Small intestine (tissue), 7 donors: ENCODE measurements around the gene SENP1. TPM values are rescaled to one million over a fixed set of nuclear protein-coding genes. Genes with fewer than 3 reads are reported as not detected.

Experiments used
- DNase-seq, 2 donors: peaks; one replicate each; pipeline versions ENCODE4 v3.0.0 to v3.0.0-alpha.2; 2013
- FAIRE-seq: peaks from 2 replicates; lab custom pipeline; 2012; peaks lifted over from hg19 to GRCh38; lab: Jason Lieb, UNC
- H3K27ac ChIP-seq, 3 donors: one replicate each; pipeline ENCODE4 v1.5.1; 2013; ENCODE audit warnings: low read length in 2 of 3, mild to moderate bottlenecking in 2 of 3, control low read depth in 1 of 3, inconsistent platforms in 1 of 3, low read depth in 1 of 3, moderate library complexity in 1 of 3
- H3K27me3 ChIP-seq, 3 donors: one replicate each; pipeline ENCODE4 v1.6.1; 2013; ENCODE audit warnings: low read length in 3 of 3, inconsistent platforms in 1 of 3; ENCODE audit not compliant: control insufficient read depth in 3 of 3, insufficient read depth in 3 of 3
- H3K36me3 ChIP-seq, 3 donors: one replicate each; pipeline ENCODE4 v1.6.1; 2013; ENCODE audit warnings: low read length in 3 of 3, inconsistent platforms in 1 of 3, low read depth in 1 of 3, mild to moderate bottlenecking in 1 of 3, moderate library complexity in 1 of 3; ENCODE audit not compliant: control insufficient read depth in 3 of 3, insufficient read depth in 2 of 3
- H3K4me1 ChIP-seq, 3 donors: one replicate each; pipeline ENCODE4 v1.6.1; 2013; ENCODE audit warnings: low read length in 2 of 3, inconsistent platforms in 1 of 3, low read depth in 1 of 3, mild to moderate bottlenecking in 1 of 3, moderate library complexity in 1 of 3; ENCODE audit not compliant: control insufficient read depth in 3 of 3, insufficient read depth in 2 of 3
- H3K4me3 ChIP-seq, 3 donors: one replicate each; pipeline ENCODE4 v1.5.1; 2013; ENCODE audit warnings: low read length in 3 of 3, control low read depth in 1 of 3, inconsistent platforms in 1 of 3, low read depth in 1 of 3, mild to moderate bottlenecking in 1 of 3, moderate library complexity in 1 of 3
- H3K9me3 ChIP-seq, 2 donors: one replicate each; pipeline ENCODE4 v1.6.1; 2013; ENCODE audit warnings: low read depth in 1 of 2, low read length in 1 of 2; ENCODE audit not compliant: control insufficient read depth in 2 of 2, insufficient read depth in 1 of 2
- WGBS, 3 donors: extraction: QIAGEN DNeasy Blood & Tissue Kit; methylation state at CpG; one replicate each; pipeline ENCODE4 v1.1.7; 2013; 5-methylcytosine and 5-hydroxymethylcytosine counted together
- polyA plus RNA-seq, 4 donors: library from polyadenylated mRNA; stranded (reverse) in 3 of 4; unstranded in 1 of 4; fragments of 200-250 nt in 3 of 4; fragments of 120-200 nt in 1 of 4; gene quantifications; one replicate each; pipeline versions ENCODE4 v1.2.1 to v1.2.3, GENCODE V29; 2013
- donor health status: healthy with polysubstance abuse.
- donor health status: control.
- donor health status: control.
- donor health status: Bipolar disorder and iron deficiency.
- donor health status: healthy.

The SENP1 gene
- polyA plus RNA-seq, 4 donors = 2.5 to 11.7 (median 4.1) TPM

- DNase-seq = peak; percentile 62 to 90
- H3K36me3 ChIP-seq = no peaks in the 10 kb centered on the region
Measured at GRCh38 chr12:48027183-48028002, 78.5 kb downstream of the SENP1 start.

GRCh38 chr12:48026060-48026827, 79.6 kb downstream of the SENP1 start:
- no peaks in the 10 kb centered on the region for H3K9me3 ChIP-seq
- H3K4me3 ChIP-seq = no peak overlapping the region
- peaks cover 0 to 79% (median under 1%) of the 10 kb centered on the region in 3 donors for H3K4me1 ChIP-seq
- FAIRE-seq = no peak
- H3K27me3 ChIP-seq = no peaks in the 10 kb centered on the region
- no peaks in the 10 kb centered on the region for H3K36me3 ChIP-seq
- no peak overlapping the region for H3K27ac ChIP-seq
- WGBS, 3 donors = 72 to 78% (median 77%) methylated on average over 7 of the region's 7 CpGs
- no peak for DNase-seq

More at GRCh38 chr12:48027183-48028002, 78.5 kb downstream of the SENP1 start:
- no peaks in the 10 kb centered on the region for H3K27me3 ChIP-seq
- peak overlapping the region in 1 of 3 donors; percentile 74 for H3K27ac ChIP-seq
- no peaks in the 10 kb centered on the region for H3K9me3 ChIP-seq
- H3K4me1 ChIP-seq = peaks cover 0 to 70% (median 0%) of the 10 kb centered on the region in 3 donors
- WGBS, 3 donors = 41 to 62% (median 45%) methylated on average over 17 to 18 of the region's 18 CpGs
- no peak overlapping the region for H3K4me3 ChIP-seq
- FAIRE-seq = no peak

- H3K4me1 ChIP-seq = peaks cover 0 to 72% (median 2%) of the 10 kb centered on the region in 3 donors
- 70 to 83% (median 80%) methylated on average over 7 of the region's 7 CpGs for WGBS, 3 donors
- no peak overlapping the region for H3K27ac ChIP-seq
- no peak overlapping the region for H3K4me3 ChIP-seq
- DNase-seq (no peak), FAIRE-seq (no peak)
- H3K36me3 ChIP-seq = no peaks in the 10 kb centered on the region
- no peaks in the 10 kb centered on the region for H3K27me3 ChIP-seq
- H3K9me3 ChIP-seq = no peaks in the 10 kb centered on the region
Measured at GRCh38 chr12:48025281-48025680, 80.6 kb downstream of the SENP1 start.

- Histone ChIP-seq H3K9me3 (no peaks in the 10 kb centered on the region), H3K4me3 (no peak overlapping the region), H3K27ac (no peak overlapping the region), H3K4me1 (peaks cover 0 to 66% (median 2%) of the 10 kb centered on the region in 3 donors), H3K27me3 (no peaks in the 10 kb centered on the region), H3K36me3 (no peaks in the 10 kb centered on the region)
- WGBS, 3 donors = 81 to 96% (median 88%) methylated on average over 9 of the region's 9 CpGs
- FAIRE-seq (no peak), DNase-seq (no peak)
Measured at GRCh38 chr12:48024735-48025134, 81.1 kb downstream of the SENP1 start.

GRCh38 chr12:48023386-48023785, 82.5 kb downstream of the SENP1 start:
- H3K4me1 ChIP-seq = peaks cover 0 to 53% (median 2%) of the 10 kb centered on the region in 3 donors
- no peaks in the 10 kb centered on the region for H3K27me3 ChIP-seq
- no peaks in the 10 kb centered on the region for H3K36me3 ChIP-seq
- WGBS, 3 donors = 13 to 51% (median 29%) methylated on average over 5 of the region's 5 CpGs
- DNase-seq (peak; percentile 47 to 72), FAIRE-seq (no peak)
- no peaks in the 10 kb centered on the region for H3K9me3 ChIP-seq
- no peak overlapping the region for H3K4me3 ChIP-seq
- H3K27ac ChIP-seq = peak overlapping the region in 1 of 3 donors; percentile 29

GRCh38 chr12:48022676-48023385, 83.0 kb downstream of the SENP1 start:
- H3K4me1 ChIP-seq = peaks cover 0 to 54% (median 2%) of the 10 kb centered on the region in 3 donors
- no peaks in the 10 kb centered on the region for H3K27me3 ChIP-seq
- WGBS, 3 donors = 62 to 71% (median 65%) methylated on average over 7 of the region's 7 CpGs
- no peaks in the 10 kb centered on the region for H3K9me3 ChIP-seq
- peak overlapping the region in 1 of 3 donors; percentile 29 for H3K27ac ChIP-seq
- H3K36me3 ChIP-seq = no peaks in the 10 kb centered on the region
- no peak for FAIRE-seq
- no peak overlapping the region for H3K4me3 ChIP-seq
- no peak for DNase-seq

- no peak overlapping the region for H3K4me3 ChIP-seq
- H3K27ac ChIP-seq = no peak overlapping the region
- DNase-seq = no peak
- FAIRE-seq = no peak
- WGBS, 3 donors = 59 to 68% (median 67%) methylated on average over 3 of the region's 3 CpGs
- H3K27me3 ChIP-seq = no peaks in the 10 kb centered on the region
- H3K9me3 ChIP-seq = no peaks in the 10 kb centered on the region
- H3K36me3 ChIP-seq = no peaks in the 10 kb centered on the region
- peaks cover 0 to 54% (median 2%) of the 10 kb centered on the region in 3 donors for H3K4me1 ChIP-seq
Measured at GRCh38 chr12:48022180-48022521, 83.7 kb downstream of the SENP1 start.
